Skeletal muscle cell (primary cell): ENCODE measurements around the gene PHAF1.
A peak's percentile ranks its signal among the peaks of the same experiment; 100 is the strongest.

Experiments
- DNase-seq: peaks from one replicate; pipeline ENCODE4 v3.0.0-alpha.2; 2010; ENCODE audit warnings: low read depth
- H3K4me3 ChIP-seq: 2 replicates; pipeline ENCODE4 v1.5.1; 2011; ENCODE audit warnings: low read depth, mild to moderate bottlenecking, control low read depth, low read length, moderate library complexity

The PHAF1 gene

DNA sequence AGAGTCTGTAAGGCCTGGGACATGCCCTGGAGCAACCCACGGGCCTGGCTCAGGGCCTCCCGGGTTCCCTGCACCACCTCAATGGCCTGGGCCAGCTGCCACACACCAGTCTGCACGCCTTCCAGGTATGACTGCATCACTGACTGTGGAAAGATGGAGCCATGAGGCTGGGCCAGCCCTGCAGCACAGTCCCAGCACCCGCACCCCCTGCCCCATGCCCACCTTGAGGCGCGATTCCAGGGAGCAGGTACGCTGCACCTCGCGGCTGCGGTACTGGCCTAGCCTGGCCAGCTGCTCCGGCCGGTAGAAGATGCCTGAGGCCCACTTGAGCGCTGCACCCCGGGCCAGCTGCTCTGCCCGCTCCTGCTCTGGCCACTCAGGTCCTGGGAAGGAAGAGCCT is 79.1 kb downstream of the PHAF1 start:
- no peak overlapping the region for H3K4me3 ChIP-seq
- no peak for DNase-seq

DNA sequence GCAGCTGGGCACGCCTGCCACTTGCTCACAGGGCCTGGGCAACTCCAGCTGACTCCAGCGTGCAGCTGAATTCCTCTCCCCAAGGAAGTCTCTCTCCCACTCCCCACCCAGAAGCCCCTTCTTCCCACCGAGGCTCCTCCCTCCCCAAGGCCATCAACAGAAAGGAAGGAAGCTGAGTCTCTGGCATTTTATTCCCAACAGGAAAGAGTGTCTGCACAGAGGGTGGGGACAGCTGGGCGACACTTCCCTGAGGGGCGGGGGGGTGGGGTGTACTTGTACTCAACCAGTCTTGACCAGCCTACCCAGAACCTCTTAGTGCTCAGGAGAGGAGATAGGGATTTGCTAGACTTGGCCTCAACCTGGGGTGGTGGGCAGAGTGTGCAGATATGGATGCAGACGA is 80.3 kb downstream of the PHAF1 start, which contains the start of gene EXOC3L1:
Gene EXOC3L1 (minus strand): TSS at position 96 of the 400 bp plus-strand sequence. CDS start 460 bp downstream, outside the sequence.
- DNase-seq: no peak

DNA sequence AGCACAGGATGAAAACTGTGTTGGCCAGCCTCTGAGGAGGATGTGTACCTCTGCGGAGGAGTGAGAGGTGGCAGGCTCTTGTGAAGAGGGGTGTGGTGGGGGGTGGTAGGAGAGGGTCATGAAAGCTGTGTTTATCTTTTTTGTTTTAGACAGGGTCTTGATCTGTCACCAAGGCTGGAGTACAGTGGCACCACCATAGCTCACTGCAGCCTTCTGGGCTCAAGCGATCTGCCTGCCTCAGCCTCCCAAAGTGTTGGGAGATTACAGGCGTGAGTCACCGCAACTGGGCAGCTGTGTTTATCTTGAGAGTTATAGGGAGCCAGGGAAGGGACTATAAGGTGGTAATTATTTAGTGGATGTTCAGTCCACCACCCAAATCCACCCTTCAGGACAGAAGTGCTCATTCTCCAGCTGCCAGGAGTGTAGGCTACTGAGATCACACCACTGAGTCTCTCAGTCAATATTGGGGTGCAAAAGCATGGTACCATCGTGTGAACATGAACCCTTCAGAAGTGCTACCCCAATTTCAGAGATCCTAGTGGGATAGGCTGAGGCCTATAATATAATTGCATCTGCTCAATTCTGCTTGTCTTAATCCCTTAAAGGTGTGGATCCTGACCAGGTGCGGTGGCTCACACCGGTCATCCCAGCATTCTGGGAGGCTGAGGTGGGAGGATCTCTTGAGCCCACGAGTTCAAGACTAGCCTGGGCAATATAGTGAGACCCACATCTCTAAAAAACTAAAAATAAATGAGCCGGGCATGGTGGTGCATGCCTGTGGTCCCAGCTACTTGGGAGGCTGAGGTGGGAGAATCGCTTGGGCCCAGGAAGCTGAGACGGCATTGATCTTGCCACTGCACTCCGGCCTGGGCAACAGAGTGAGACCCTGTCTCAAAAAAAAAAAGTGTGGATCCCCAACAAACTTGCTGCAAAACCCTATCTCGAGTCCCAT is 81.0 kb downstream of the PHAF1 start:
- no peak for DNase-seq

More for the DNA sequence above, 80.3 kb downstream of the PHAF1 start, which contains the start of gene EXOC3L1:
- no peak within 1 kb of the TSS for H3K4me3 ChIP-seq

GRCh38 chr16:67191411-67191994 is 81.8 kb downstream of the PHAF1 start:
- H3K4me3 ChIP-seq: peak overlapping the region; percentile 99
- no peak for DNase-seq

More for the DNA sequence above, 81.0 kb downstream of the PHAF1 start:
- H3K4me3 ChIP-seq: no peak overlapping the region

- no peak for DNase-seq
- H3K4me3 ChIP-seq: peak within 1 kb of the TSS; percentile 99
Measured at GRCh38 chr16:67191995-67192681, 82.4 kb downstream of the PHAF1 start, which contains the start of gene E2F4. Gene E2F4, plus strand, starts transcription at chr16:67192155. Its CDS starts 73 bp downstream, at chr16:67192228.

GRCh38 chr16:67192781-67193361 is 83.1 kb downstream of the PHAF1 start:
- peak overlapping the region; percentile 99 for H3K4me3 ChIP-seq
- DNase-seq: no peak

DNA sequence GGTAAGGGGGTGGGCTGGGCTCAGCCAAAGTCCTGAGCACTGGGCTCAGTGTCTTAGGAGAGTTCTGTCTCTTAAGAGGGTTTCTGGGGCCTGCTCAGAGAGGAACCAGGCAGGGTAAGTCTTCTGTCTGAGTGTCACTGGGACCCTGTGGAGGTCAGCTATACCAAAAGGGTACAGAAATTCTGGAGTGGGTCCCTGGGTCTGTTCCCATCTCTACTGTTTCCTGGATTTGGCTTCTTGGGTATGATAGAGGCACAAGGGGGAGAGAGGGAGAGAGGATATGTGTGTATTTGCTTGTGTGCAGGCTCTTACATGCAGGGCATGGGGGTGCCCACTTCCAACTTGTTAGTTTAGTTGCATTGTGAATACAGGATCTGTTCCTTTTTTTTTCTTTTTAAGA is 83.8 kb downstream of the PHAF1 start:
- peak overlapping the region; percentile 99 for H3K4me3 ChIP-seq

DNA sequence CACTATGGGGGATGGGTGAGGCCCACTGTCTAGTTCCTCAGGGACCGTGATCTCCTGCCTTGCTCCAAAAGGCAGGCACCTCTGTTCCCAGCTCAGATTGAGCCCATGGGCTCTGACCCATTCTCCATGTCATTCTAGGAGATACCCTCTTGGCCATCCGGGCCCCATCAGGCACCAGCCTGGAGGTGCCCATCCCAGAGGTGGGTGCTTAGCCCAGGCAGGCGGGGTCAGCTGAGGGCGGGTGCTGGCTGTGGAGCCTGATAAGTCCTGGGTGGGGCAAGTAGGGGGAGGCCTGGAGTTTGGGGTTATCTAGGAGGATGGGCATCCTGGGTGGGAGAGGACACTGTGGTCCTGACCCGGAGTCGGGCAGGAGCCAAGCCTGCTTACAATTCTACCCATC is 84.5 kb downstream of the PHAF1 start:
- no peak for DNase-seq
- no peak overlapping the region for H3K4me3 ChIP-seq

More for the DNA sequence above, 83.8 kb downstream of the PHAF1 start:
- no peak for DNase-seq

DNA sequence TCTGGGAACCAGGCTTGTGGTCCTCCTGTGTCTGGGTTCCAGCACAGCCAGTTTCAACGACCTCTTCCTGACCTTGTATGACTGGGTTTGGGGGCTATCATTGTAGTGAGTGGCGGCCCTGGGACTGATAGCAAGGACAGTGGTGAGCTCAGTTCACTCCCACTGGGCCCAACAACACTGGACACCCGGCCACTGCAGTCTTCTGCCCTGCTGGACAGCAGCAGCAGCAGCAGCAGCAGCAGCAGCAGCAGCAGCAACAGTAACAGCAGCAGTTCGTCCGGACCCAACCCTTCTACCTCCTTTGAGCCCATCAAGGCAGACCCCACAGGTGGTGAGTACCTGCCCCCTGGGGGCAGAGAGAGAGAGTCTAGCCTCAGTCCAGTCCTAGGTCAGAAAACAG is 85.9 kb downstream of the PHAF1 start:
- H3K4me3 ChIP-seq: no peak overlapping the region
- DNase-seq: no peak

DNA sequence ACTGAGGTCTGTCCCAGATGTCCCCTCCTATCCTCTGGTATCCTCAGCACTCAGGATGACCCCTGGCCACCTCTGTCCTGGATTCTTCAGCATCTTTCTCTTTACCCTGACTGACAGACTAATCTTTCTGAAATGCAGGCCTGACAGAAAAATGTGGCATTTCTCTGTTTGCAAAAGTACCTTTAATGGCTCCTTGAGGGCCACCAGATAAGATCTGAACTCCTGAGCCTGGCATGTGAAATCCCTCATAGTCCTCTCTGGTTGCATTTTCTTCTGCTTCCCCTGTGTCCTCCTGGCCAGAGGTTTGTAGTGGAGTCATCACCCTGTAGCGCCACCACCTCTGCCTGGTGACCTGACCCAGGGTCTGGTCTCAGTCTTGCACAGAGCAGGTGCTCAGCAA is 87.1 kb downstream of the PHAF1 start:
- DNase-seq: no peak
- no peak overlapping the region for H3K4me3 ChIP-seq

GRCh38 chr16:67197704-67198103 is 88.0 kb downstream of the PHAF1 start:
- DNase-seq: no peak
- H3K4me3 ChIP-seq: no peak overlapping the region
